ENCODE measurements around the gene PRPF8. TPM values are rescaled to one million over a fixed set of nuclear protein-coding genes. Genes with fewer than 3 reads are reported as not detected.

Gene PRPF8
- polyA plus RNA-seq, 3 donors = 303 to 353 (median 312) TPM

GRCh38 chr17:1650731-1651558, 33.7 kb downstream of the PRPF8 start:
- DNase-seq (ENCODE audit: extremely low read depth in 1 of 11, low read depth in 9 of 11, low spot score in 4 of 11) = no peak

GRCh38 chr17:1649844-1650501, 34.7 kb downstream of the PRPF8 start, which contains the start of gene RILP:
TSS of gene RILP (minus strand) at chr17:1649866. CDS start at chr17:1649804, 62 bp downstream.
- no peak for DNase-seq (ENCODE audit: extremely low read depth in 1 of 11, low read depth in 9 of 11, low spot score in 4 of 11)

- peak; percentile 87 to 96 (median 92) for DNase-seq (ENCODE audit: extremely low read depth in 1 of 11, low read depth in 9 of 11, low spot score in 4 of 11)
These were observed 35.5 kb downstream of the PRPF8 start for GRCh38 chr17:1648963-1649843.

GRCh38 chr17:1648173-1648962, 36.3 kb downstream of the PRPF8 start:
- DNase-seq (ENCODE audit: extremely low read depth in 1 of 11, low read depth in 9 of 11, low spot score in 4 of 11) = no peak

- no peak for DNase-seq (ENCODE audit: extremely low read depth in 1 of 11, low read depth in 9 of 11, low spot score in 4 of 11)
These were observed 36.9 kb downstream of the PRPF8 start for GRCh38 chr17:1647802-1648171.

DNA sequence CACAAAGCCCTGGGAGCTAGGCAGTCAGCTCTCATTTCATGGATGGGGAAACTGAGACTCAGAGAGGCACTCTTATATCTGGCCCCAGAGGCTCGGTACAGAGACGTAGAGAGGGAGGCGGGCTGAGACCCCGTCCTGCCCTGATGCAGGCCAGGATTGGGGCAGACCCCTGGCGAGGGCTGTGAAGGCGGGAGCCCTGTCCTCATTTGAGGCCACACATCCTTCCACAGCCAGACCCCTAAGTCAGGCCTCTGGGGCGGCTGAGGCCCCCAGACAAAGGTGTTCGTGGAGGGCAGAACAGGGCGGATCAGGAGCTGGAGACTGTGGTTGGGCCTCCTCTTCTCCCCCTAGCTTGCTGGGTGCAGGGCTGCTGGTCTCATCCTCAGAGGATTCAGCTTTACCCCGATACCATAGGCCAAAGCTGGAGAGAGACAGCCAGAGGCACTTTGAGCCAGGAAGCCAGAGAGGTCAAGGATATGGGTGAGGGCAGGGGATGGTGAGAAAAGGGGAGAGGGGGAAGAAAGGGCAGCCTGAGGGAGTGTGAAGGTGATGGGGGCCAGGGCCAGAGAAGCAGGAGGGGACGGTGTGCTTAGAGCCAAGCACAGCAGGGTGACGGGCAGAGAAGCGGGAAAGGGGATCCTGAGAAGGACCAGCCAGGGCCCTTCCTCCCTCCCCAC, 38.3 kb downstream of the PRPF8 start:
- no peak for DNase-seq (ENCODE audit: extremely low read depth in 1 of 11, low read depth in 9 of 11, low spot score in 4 of 11)

DNA sequence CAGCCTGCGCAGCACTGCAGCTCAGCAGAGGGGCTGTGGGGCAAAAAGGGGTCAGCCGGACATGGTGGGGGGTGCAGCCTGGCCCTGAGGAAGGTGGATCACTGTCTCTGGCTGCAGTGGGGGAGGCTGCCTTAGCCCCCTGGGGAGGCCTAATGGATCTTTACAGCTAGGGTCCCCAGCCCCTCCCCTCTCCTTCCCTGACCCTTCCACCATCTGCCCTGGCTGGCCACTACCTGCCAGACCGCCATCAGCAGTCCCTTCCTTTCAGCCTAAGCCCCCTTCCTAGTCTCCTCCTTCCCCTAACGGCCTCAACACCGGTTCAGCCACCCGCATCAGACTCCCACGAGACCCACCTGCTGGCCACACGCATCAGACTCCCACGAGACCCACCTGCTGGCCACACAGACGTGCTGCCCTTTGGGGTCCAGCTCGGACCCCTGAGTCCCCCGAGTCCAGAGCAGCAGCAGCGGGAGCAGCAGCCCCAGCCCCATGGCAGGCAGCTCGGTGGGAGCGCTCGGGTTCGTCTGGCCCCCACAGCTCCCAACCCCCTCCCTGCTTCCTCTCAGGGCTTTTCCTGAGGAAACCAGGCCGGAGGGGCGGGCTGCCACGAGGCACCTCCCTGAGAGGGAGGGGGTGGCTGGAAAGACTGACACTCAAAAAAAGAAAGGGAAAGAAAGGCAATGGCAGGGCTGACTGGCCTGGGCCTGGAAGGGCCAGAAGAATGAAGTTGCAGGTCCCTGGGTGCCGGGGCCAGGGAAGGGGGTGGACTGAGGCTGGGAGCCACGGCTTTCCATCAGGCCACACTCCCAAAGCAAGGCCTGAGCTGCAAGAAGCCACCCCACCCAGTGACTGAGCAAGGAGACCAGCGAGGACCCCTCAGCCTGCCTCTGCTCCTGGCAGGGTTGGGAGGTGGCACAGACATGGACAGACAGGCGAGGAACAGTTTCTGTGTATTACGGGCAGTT, 39.2 kb downstream of the PRPF8 start, which contains the start of gene SCARF1:
Gene SCARF1 (minus strand): TSS at position 526 of the 965 bp plus-strand sequence. CDS start 35 bp downstream, at position 491.
- no peak for DNase-seq (ENCODE audit: extremely low read depth in 1 of 11, low read depth in 9 of 11, low spot score in 4 of 11)

DNA sequence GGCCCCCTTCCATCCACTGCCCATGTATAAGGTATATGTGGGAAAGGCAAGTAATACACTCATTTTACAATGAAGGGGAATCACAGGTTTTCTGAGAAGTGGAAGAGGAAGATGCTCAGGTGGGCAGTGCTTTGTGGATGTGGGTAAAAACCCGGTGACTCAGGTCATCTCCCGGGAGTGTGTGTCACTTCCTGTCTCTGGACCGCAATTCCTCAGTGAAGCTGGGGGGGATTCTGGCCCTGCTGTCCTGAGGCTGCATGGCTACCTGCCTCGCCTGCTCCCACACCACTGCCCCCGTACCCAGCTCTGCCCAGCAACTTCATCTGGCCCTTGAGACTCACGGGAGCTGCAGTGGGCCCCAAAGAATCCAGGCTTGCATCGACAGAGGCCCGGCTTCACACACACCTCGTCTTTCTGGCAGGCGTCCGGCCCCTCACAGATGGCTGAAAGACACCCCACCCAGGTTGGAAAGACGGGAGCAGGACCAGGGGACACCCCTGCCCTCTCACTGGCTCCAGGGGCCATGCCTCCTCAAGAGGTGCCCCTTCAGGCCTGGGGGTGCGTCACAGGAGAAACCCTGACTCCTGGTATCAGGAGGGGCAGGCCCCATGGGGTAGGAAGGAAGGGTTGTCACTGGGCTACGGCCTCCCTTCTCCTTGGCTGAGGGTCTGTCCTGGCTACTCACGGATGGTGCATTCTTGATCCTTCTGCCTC, 40.0 kb downstream of the PRPF8 start:
- DNase-seq (ENCODE audit: extremely low read depth in 1 of 11, low read depth in 9 of 11, low spot score in 4 of 11) = no peak

GRCh38 chr17:1643999-1644492, 40.6 kb downstream of the PRPF8 start:
- no peak for DNase-seq (ENCODE audit: extremely low read depth in 1 of 11, low read depth in 9 of 11, low spot score in 4 of 11)

- DNase-seq (ENCODE audit: extremely low read depth in 1 of 11, low read depth in 9 of 11, low spot score in 4 of 11) = no peak
These were observed 41.2 kb downstream of the PRPF8 start for GRCh38 chr17:1643293-1643998.

- no peak for DNase-seq (ENCODE audit: extremely low read depth in 1 of 11, low read depth in 9 of 11, low spot score in 4 of 11)
These were observed 43.6 kb downstream of the PRPF8 start for GRCh38 chr17:1641065-1641403.

GRCh38 chr17:1640329-1641064, 44.2 kb downstream of the PRPF8 start:
- DNase-seq (ENCODE audit: extremely low read depth in 1 of 11, low read depth in 9 of 11, low spot score in 4 of 11) = no peak

DNA sequence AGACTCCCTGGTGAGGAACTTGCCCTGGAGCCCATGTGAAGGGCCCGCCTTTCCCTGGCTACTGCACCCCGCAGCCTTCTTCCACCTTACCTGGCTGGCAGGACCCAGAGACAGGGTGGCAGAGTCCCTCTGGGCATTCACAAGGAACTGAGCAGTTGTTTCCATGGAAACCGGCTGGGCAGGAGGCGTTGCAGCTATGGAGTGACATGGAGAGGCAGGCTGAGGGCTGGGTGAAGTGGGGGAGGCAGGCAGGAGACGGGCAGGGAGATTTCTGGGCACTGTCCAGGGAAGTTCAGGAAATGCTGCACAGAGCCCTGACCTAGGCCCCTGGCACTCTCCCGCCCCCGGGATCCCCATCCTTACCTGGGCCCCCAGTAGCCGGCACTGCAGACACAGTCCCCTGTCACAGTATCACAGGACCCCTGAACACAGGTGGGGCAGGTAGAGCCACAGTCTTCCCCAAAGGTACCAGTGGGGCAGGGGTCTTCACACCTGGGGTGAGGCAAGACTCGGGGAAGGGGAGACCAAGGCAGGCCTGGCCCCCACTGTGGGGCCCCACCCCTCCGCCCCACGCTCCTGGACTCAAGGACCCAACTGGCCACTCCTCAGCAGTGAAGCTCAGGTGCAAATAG, 45.0 kb downstream of the PRPF8 start:
- peak in 1 of 11 donors; percentile 47 for DNase-seq (ENCODE audit: extremely low read depth in 1 of 11, low read depth in 9 of 11, low spot score in 4 of 11)

- DNase-seq (ENCODE audit: extremely low read depth in 1 of 11, low read depth in 9 of 11, low spot score in 4 of 11) = no peak
These were observed 45.9 kb downstream of the PRPF8 start for GRCh38 chr17:1638624-1639300.

All from renal cortex interstitium (tissue), 11 donors.